PC-9 (cell line): ENCODE data around the gene SDK1.

Experiments used
- CTCF ChIP-seq: fragments of 200-600 bp; sonication (generic); conservative IDR thresholded peaks from 2 replicates; pipeline ENCODE4 v1.6.1; 2017; ENCODE audit warnings: mixed run types, antibody characterized with exemption, mild to moderate bottlenecking, moderate library complexity
- EZH2 ChIP-seq: fragments of 200-600 bp; sonication (generic); IDR thresholded peaks from 2 replicates; pipeline ENCODE4 v1.8.0; 2017; ENCODE audit warnings: antibody characterized with exemption, low read depth

- no peak for TF ChIP-seq CTCF
- TF ChIP-seq EZH2 = no peak; the same call in 1 of the 2 replicates
Observed at GRCh38 chr7:4017081-4017480, 716.0 kb downstream of the SDK1 start.
